Transverse colon (tissue), 4 donors: ENCODE results near the gene PFN3.

Experiments
- CTCF ChIP-seq, 5 experiments: fragments of 200-600 bp in 3 of 5; fragments of 450-650 bp in 2 of 5; sonication (generic) in 3 of 5; IDR thresholded peaks; 1 replicate in 2 of 5; 2 replicates in 3 of 5; pipeline ENCODE4 v1.5.1; 2016 to 2017; ENCODE audit warnings: antibody characterized with exemption in 5 of 5, inconsistent platforms in 3 of 5, mild to moderate bottlenecking in 2 of 5, moderate library complexity in 1 of 5
- POLR2AphosphoS5 ChIP-seq, 3 donors: sonication (generic); formaldehyde crosslinking; IDR thresholded peaks; one replicate each; pipeline ENCODE4 v1.6.1; 2016; ENCODE audit warnings: antibody characterized with exemption in 3 of 3

DNA sequence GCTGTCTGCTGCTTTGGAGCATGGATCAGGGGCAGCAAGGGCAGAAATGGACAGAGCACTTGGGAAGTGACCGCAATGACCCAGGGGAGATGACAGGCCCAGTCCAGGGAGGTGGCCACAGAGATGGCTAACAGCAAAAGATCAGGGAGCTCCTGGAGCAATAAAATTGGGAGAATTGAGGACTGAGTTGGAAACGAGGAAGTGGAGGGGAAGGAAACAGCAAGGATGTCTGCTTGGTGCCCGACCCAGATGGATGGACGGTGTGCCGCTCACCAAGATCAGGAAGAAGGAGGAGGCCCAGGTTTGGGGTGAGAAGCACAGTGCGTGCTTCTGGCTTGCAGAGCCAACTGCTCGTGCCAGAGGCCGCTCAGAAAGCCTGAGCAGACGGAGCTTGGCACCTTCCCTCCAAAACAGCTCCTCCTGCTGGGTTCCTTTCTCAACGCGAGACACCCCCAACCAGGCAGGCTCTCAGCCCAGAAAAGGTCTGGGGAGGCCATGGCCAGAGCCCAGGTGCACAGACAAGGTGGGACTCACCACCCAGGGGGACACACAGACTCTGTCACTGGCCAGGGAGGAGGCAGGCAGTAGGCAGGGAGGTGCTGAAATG, 17.9 kb downstream of the PFN3 start:
- peak in 4 of 5 experiments; percentile 16 to 25 (median 23) for TF ChIP-seq CTCF (IDR thresholded peaks at IDR 0.05)
- TF ChIP-seq POLR2AphosphoS5 (IDR thresholded peaks at IDR 0.05): no peak
